A549 (cell line): Measurements from ENCODE around the gene MGAT4D. TPM values are rescaled to one million over a fixed set of nuclear protein-coding genes. Genes with fewer than 3 reads are reported as not detected.

Experiments
- polyA plus RNA-seq, 4 experiments: library from polyadenylated mRNA; depleted of rRNA in 3 of 4; stranded (reverse); fragments of >200 nt; fragmentation: RNase III in 1 of 4; extraction: RNeasy Plus Mini Kit Qiagen cat#74134 plus additional on column Dnase treatment in 1 of 4; gene quantifications; 2 replicates in 3 of 4; 3 replicates in 1 of 4; pipeline ENCODE4 v1.2.3, GENCODE V29; 2011 to 2017

MGAT4D gene
- polyA plus RNA-seq, 2 of the 4 experiments (the other 2 are of a cell fraction): not detected

Other genes starting within 250 kb of the MGAT4D start
- 49.7 and 71.9 TPM in 2 replicates for gene SCOC, start 124.6 kb downstream of the MGAT4D start, polyA plus RNA-seq (2011; rRNA removed)
- 46.0 to 50.0 TPM (median 49.3 TPM) in 3 replicates for gene SCOC, start 124.6 kb downstream of the MGAT4D start, polyA plus RNA-seq (2017; fragmentation: RNase III; extraction: RNeasy Plus Mini Kit Qiagen cat#74134 plus additional on column Dnase treatment)
- 20.6 and 30.9 TPM in 2 replicates for gene CLGN, start 70.6 kb downstream of the MGAT4D start, polyA plus RNA-seq (2011; rRNA removed)
- gene CLGN, start 70.6 kb downstream of the MGAT4D start, polyA plus RNA-seq (2017; fragmentation: RNase III; extraction: RNeasy Plus Mini Kit Qiagen cat#74134 plus additional on column Dnase treatment): 8.3 to 8.9 TPM (median 8.4 TPM) in 3 replicates
- 24.3 and 36.6 TPM in 2 replicates for gene ELMOD2, start 25.9 kb upstream of the MGAT4D start, polyA plus RNA-seq (2011; rRNA removed)
- 10.6 to 12.9 TPM (median 11.8 TPM) in 3 replicates for gene ELMOD2, start 25.9 kb upstream of the MGAT4D start, polyA plus RNA-seq (2017; fragmentation: RNase III; extraction: RNeasy Plus Mini Kit Qiagen cat#74134 plus additional on column Dnase treatment)
- 0.13 TPM in 1 of 2 replicates, not detected in the other for gene UCP1, start 70.7 kb upstream of the MGAT4D start, polyA plus RNA-seq (2011; rRNA removed)
- not detected in 3 replicates for gene UCP1, start 70.7 kb upstream of the MGAT4D start, polyA plus RNA-seq (2017; fragmentation: RNase III; extraction: RNeasy Plus Mini Kit Qiagen cat#74134 plus additional on column Dnase treatment)